Ovary (tissue), 9 donors: ENCODE data around the gene CNTNAP1. TPM values are rescaled to one million over a fixed set of nuclear protein-coding genes. Genes with fewer than 3 reads are reported as not detected.

Experiments
- DNase-seq, 5 donors: peaks; one replicate each; pipeline ENCODE4 v3.0.0-alpha.2; 2019 to 2020
- H3K27ac ChIP-seq, 2 donors: fragments of 200-600 bp; one replicate each; pipeline versions ENCODE4 v1.5.1 to v1.8.0; 2019 to 2022
- H3K27me3 ChIP-seq: fragments of 200-600 bp; one replicate; pipeline ENCODE4 v1.8.0; 2022
- H3K36me3 ChIP-seq: fragments of 200-600 bp; sonication (generic); one replicate; pipeline ENCODE4 v1.5.1; 2019
- H3K4me1 ChIP-seq: one replicate; pipeline ENCODE4 v1.8.1; 2013; ENCODE audit warnings: mild to moderate bottlenecking, moderate library complexity; ENCODE audit not compliant: insufficient read depth
- H3K4me3 ChIP-seq: fragments of 200-600 bp; sonication (generic); one replicate; pipeline ENCODE4 v1.5.1; 2017
- H3K9me3 ChIP-seq, 2 donors: fragments of 200-600 bp in 1 of 2; sonication (generic) in 1 of 2; one replicate each; pipeline versions ENCODE4 v1.5.1 to v1.8.1; 2013 to 2019; ENCODE audit warnings: mild to moderate bottlenecking in 1 of 2, moderate library complexity in 1 of 2
- EP300 ChIP-seq: sonication (generic); formaldehyde crosslinking; IDR thresholded peaks from one replicate; pipeline ENCODE4 v1.6.1; 2017; ENCODE audit warnings: antibody characterized with exemption
- POLR2A ChIP-seq: fragments of 450-650 bp; IDR thresholded peaks from one replicate; pipeline ENCODE4 v1.6.1; 2017; ENCODE audit warnings: antibody characterized with exemption, mild to moderate bottlenecking, moderate library complexity
- WGBS, 3 donors: extraction: QIAGEN DNeasy Blood & Tissue Kit in 1 of 3; methylation state at CpG; one replicate each; pipeline versions ENCODE4 v1.1.5 to v1.1.7; 2013 to 2017; 5-methylcytosine and 5-hydroxymethylcytosine counted together
- intact Hi-C, 4 donors: fragments of 100-400 bp; cut with DNase I; formaldehyde crosslinking; loops; one replicate each; pipeline versions ENCODE4 v1.11.0 to v1.15.1; 2022 to 2023
- polyA plus RNA-seq, 2 donors: library from polyadenylated mRNA; stranded (reverse); fragments of 200-250 nt in 1 of 2; fragments of 350-450 nt in 1 of 2; fragmentation: Illumina TruSeq in 1 of 2; extraction: RNeasy Lipid Tissue Mini Kit (QIAGEN cat#74804) in 1 of 2; gene quantifications; one replicate each; pipeline ENCODE4 v1.2.3, GENCODE V29; 2013 to 2014
- total RNA-seq, 7 donors: library from RNA; depleted of rRNA in 2 of 7; stranded (reverse); fragments of >200 nt in 2 of 7; fragmentation: NEBNext Ultra II Directional in 3 of 7; extraction: Animal tissue kit (Norgen Biotek cat#: 25700) in 3 of 7; gene quantifications; one replicate each; pipeline versions ENCODE4 v1.1.0 to v1.2.4, GENCODE V29; 2016 to 2023
- TF ChIP-seq, protein P1 (sequence below), 3 donors: fragments of 450-650 bp in 2 of 3; fragments of 200-600 bp in 1 of 3; IDR thresholded peaks; one replicate each; pipeline versions ENCODE4 v1.5.1 to v1.8.0; 2016 to 2022; ENCODE audit warnings: antibody characterized with exemption in 3 of 3, mild to moderate bottlenecking in 1 of 3
- donor health status: DM: no; HTN: no; CAD: no; lungs with moderate emphysema.
- donor health status: DM: no; HTN: no; CAD: no.
- donor health status: Bipolar disorder and iron deficiency.
- donor health status: DM: yes; HTN: yes; CAD: no.
- donor health status: DM: no; HTN: no; CAD: no.
- donor health status: DM: yes; HTN: yes; CAD: no.

CNTNAP1 gene
- total and polyA plus RNA-seq, 9 donors = 3.7 to 41.4 (median 13.5) TPM

- no peaks in the 10 kb centered on the region for H3K36me3 ChIP-seq
- no peaks in the 10 kb centered on the region for H3K27me3 ChIP-seq
- peaks cover 20% of the 10 kb centered on the region for H3K4me1 ChIP-seq
- intact Hi-C loops = loop anchor here in 1 of 4 donors (5.0 kb wide), 1 partner anchor 69 kb away; the partner anchor contains the start of genes RETREG3 and TUBG1
- peak overlapping the region; percentile 63 for H3K4me3 ChIP-seq
- 0 to 1% (median 0%) methylated on average over 24 to 43 of the region's 43 CpGs for WGBS, 3 donors
- H3K27ac ChIP-seq = peak overlapping the region; percentile 82 to 84
- H3K9me3 ChIP-seq = no peaks in the 10 kb centered on the region
- TF ChIP-seq EP300 (no peak), POLR2A (no peak)
- TF ChIP-seq, protein P1, sequence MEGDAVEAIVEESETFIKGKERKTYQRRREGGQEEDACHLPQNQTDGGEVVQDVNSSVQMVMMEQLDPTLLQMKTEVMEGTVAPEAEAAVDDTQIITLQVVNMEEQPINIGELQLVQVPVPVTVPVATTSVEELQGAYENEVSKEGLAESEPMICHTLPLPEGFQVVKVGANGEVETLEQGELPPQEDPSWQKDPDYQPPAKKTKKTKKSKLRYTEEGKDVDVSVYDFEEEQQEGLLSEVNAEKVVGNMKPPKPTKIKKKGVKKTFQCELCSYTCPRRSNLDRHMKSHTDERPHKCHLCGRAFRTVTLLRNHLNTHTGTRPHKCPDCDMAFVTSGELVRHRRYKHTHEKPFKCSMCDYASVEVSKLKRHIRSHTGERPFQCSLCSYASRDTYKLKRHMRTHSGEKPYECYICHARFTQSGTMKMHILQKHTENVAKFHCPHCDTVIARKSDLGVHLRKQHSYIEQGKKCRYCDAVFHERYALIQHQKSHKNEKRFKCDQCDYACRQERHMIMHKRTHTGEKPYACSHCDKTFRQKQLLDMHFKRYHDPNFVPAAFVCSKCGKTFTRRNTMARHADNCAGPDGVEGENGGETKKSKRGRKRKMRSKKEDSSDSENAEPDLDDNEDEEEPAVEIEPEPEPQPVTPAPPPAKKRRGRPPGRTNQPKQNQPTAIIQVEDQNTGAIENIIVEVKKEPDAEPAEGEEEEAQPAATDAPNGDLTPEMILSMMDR (IDR thresholded peaks at IDR 0.05) = peak in 1 of 3 donors; percentile 12
- peak; percentile 63 to 77 (median 74) for DNase-seq
Measured at GRCh38 chr17:42675965-42676423, 6.3 kb upstream of the CNTNAP1 start.

DNA sequence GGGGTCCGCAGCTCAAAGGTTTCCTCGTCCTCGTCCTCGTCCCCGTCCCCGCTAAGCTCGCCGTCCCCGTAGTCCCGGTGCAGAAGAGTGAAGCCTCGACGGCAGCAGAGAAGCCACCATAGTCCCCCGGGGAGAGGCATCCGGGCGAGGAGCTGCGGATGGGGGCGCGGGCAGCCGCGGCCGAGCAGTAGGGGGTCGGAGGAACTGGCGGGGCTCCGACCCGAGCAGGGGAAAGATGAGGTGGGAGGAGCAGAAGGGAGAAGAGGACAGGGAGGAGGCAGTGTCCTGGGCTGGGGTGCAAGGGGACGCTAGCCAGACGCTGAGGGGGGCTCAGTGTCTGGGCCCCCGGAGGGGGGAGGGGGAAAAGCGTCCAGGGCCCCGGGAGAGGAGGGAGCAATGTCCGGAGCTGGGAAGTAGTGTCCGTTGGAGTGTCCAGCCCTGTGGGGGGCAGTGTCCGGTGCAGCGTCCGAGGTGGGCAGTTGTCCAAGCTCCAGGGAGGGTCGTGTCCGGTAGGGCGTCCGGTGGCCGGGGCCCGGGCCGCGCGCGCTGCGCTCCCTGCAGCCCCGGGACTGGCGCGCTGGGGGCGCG is 5.8 kb upstream of the CNTNAP1 start, which contains the start of gene PLEKHH3:
PLEKHH3 (minus strand) TSS at position 571 of the 588 bp plus-strand sequence; CDS start at position 140, 431 bp downstream.
- Histone ChIP-seq H3K27me3 (no peaks in the 10 kb centered on the region), H3K36me3 (no peaks in the 10 kb centered on the region), H3K4me3 (peak within 1 kb of the TSS; percentile 68), H3K27ac (peak within 1 kb of the TSS; percentile 82 to 94), H3K9me3 (no peaks in the 10 kb centered on the region), H3K4me1 (peaks cover 20% of the 10 kb centered on the region)
- intact Hi-C loops = loop anchor here in 2 of 4 donors (1.0 to 5.0 kb wide), 2 partner anchors 69 to 99 kb away; partner anchors contain the start of genes PSMC3IP (in 1 of the 2), RETREG3 (in 1 of the 2) and TUBG1 (in 1 of the 2)
- DNase-seq = no peak
- TF ChIP-seq POLR2A (peak; percentile 86), EP300 (no peak)
- TF ChIP-seq, protein P1 (IDR thresholded peaks at IDR 0.05) = peak in 2 of 3 donors; percentile 19 to 40
- 0 to 1% (median 0%) methylated on average over 49 to 51 of the region's 51 CpGs for WGBS, 3 donors

- Histone ChIP-seq H3K36me3 (no peaks in the 10 kb centered on the region), H3K4me1 (peaks cover 20% of the 10 kb centered on the region), H3K27me3 (no peaks in the 10 kb centered on the region), H3K4me3 (peak overlapping the region; percentile 68), H3K27ac (peak overlapping the region; percentile 82 to 94), H3K9me3 (no peaks in the 10 kb centered on the region)
- intact Hi-C loops = loop anchor here in 2 of 4 donors (1.0 to 5.0 kb wide), 2 partner anchors 70 to 100 kb away; partner anchors contain the start of genes PSMC3IP (in 1 of the 2), RETREG3 (in 1 of the 2) and TUBG1 (in 1 of the 2)
- 2 to 3% (median 2%) methylated on average over 31 to 33 of the region's 33 CpGs for WGBS, 3 donors
- peak; percentile 100 for DNase-seq
- TF ChIP-seq POLR2A (no peak), EP300 (no peak)
- TF ChIP-seq, protein P1 (IDR thresholded peaks at IDR 0.05) = no peak
Measured at GRCh38 chr17:42677012-42677857, 5.1 kb upstream of the CNTNAP1 start.
